PC-3 (cell line): Measurements from ENCODE around the gene KCNQ1. TPM values are rescaled to one million over a fixed set of nuclear protein-coding genes. Genes with fewer than 3 reads are reported as not detected.

Source experiments
- ATAC-seq: fragments of 200-7000 bp; cut with Tn5 transposase; 2 replicates; pipeline ENCODE4 v1.9.1; 2020; ENCODE audit warnings: mild to moderate bottlenecking, moderate library complexity
- BruUV-seq: library from RNA; stranded (reverse); fragments of 400-500 nt; replicated peaks from 2 replicates; lab custom pipeline; 2021; lab: Mats Ljungman, UMichigan
- CTCF ChIA-PET: fragments of 300-600 bp; sonication (Branson Sonifier 250); formaldehyde crosslinking; loops from one replicate; lab custom pipeline; 2022; ENCODE audit warnings: antibody characterized with exemption; lab: Charles Lee
- POLR2A ChIA-PET: fragments of 300-600 bp; sonication (Branson Sonifier 250); formaldehyde crosslinking; loops from one replicate; lab custom pipeline; 2022; ENCODE audit warnings: antibody characterized with exemption; ENCODE audit not compliant: unreplicated experiment; lab: Charles Lee
- DNase-seq: peaks from one replicate; pipeline ENCODE4 v3.0.0-alpha.2; 2015
- H2AFZ ChIP-seq: fragments of 300-600 bp; sonication (generic); 2 replicates; pipeline ENCODE4 v1.6.0; 2016; ENCODE audit warnings: antibody characterized with exemption, low read length
- H3F3A ChIP-seq: fragments of 300-600 bp; sonication (generic); one replicate; pipeline ENCODE4 v1.6.0; 2017; ENCODE audit warnings: antibody characterized with exemption, low read length, control low read depth, mild to moderate bottlenecking; ENCODE audit not compliant: unreplicated experiment
- H3K27ac ChIP-seq: fragments of 300-600 bp; sonication (generic); 2 replicates; pipeline ENCODE4 v1.5.1; 2016; ENCODE audit warnings: mild to moderate bottlenecking, low read length
- H3K27me3 ChIP-seq: fragments of 300-600 bp; sonication (generic); 2 replicates; pipeline ENCODE4 v1.6.1; 2016; ENCODE audit warnings: low read length, mixed read lengths
- H3K36me3 ChIP-seq: fragments of 300-600 bp; sonication (generic); 2 replicates; pipeline ENCODE4 v1.6.1; 2016; ENCODE audit warnings: low read depth, mixed run types, low read length, mixed read lengths
- H3K4me1 ChIP-seq: fragments of 300-600 bp; sonication (generic); 2 replicates; pipeline ENCODE4 v1.5.1; 2016; ENCODE audit warnings: low read length; ENCODE audit not compliant: insufficient read depth
- H3K4me2 ChIP-seq: fragments of 300-600 bp; sonication (generic); 2 replicates; pipeline ENCODE4 v1.6.0; 2016; ENCODE audit warnings: low read length
- H3K4me3 ChIP-seq: fragments of 300-600 bp; sonication (generic); 2 replicates; pipeline ENCODE4 v1.5.1; 2016; ENCODE audit warnings: mild to moderate bottlenecking, low read length, mixed read lengths
- H3K79me2 ChIP-seq: fragments of 300-600 bp; sonication (generic); 2 replicates; pipeline ENCODE4 v1.6.1; 2017; ENCODE audit warnings: low read length, mixed read lengths
- H3K9ac ChIP-seq: fragments of 300-600 bp; sonication (generic); 2 replicates; pipeline ENCODE4 v1.6.0; 2016; ENCODE audit warnings: mild to moderate bottlenecking, low read length
- H3K9me2 ChIP-seq: fragments of 300-600 bp; sonication (generic); replicated peaks from 2 replicates; pipeline ENCODE4 v1.6.1; 2016; ENCODE audit warnings: mixed run types, low read length, mixed read lengths
- H3K9me3 ChIP-seq: fragments of 300-600 bp; sonication (generic); 2 replicates; pipeline ENCODE4 v1.6.1; 2016; ENCODE audit warnings: low read length, mixed read lengths
- H4K20me1 ChIP-seq: fragments of 300-600 bp; sonication (generic); 2 replicates; pipeline ENCODE4 v1.6.1; 2016; ENCODE audit warnings: low read length, mixed read lengths
- EZH2 ChIP-seq: fragments of 300-600 bp; sonication (generic); IDR thresholded peaks from one replicate; pipeline ENCODE4 v1.6.1; 2017; ENCODE audit warnings: antibody characterized with exemption, mild to moderate bottlenecking, low read length; ENCODE audit not compliant: unreplicated experiment
- EZH2phosphoT487 ChIP-seq: fragments of 300-600 bp; sonication (generic); IDR thresholded peaks from 2 replicates; pipeline ENCODE4 v1.6.1; 2018; ENCODE audit warnings: mild to moderate bottlenecking, antibody characterized with exemption, low read length, borderline replicate concordance
- intact Hi-C: fragments of 100-400 bp; cut with micrococcal nuclease; formaldehyde crosslinking; loops from 2 replicates; pipeline ENCODE4 v1.9.0; 2023
- total RNA-seq: library from RNA; depleted of rRNA; stranded (reverse); fragments of >200 nt; gene quantifications from 2 replicates; pipeline ENCODE4 v1.2.3, GENCODE V29; 2014
- TF ChIP-seq, protein P1 (sequence below): fragments of 300-600 bp; sonication (generic); conservative IDR thresholded peaks from 2 replicates; pipeline ENCODE4 v1.5.1; 2017; ENCODE audit warnings: antibody characterized with exemption, low read depth, mild to moderate bottlenecking, low read length

KCNQ1 gene
- total RNA-seq, 1 experiment from 2014 or later = 0.40 TPM

DNA sequence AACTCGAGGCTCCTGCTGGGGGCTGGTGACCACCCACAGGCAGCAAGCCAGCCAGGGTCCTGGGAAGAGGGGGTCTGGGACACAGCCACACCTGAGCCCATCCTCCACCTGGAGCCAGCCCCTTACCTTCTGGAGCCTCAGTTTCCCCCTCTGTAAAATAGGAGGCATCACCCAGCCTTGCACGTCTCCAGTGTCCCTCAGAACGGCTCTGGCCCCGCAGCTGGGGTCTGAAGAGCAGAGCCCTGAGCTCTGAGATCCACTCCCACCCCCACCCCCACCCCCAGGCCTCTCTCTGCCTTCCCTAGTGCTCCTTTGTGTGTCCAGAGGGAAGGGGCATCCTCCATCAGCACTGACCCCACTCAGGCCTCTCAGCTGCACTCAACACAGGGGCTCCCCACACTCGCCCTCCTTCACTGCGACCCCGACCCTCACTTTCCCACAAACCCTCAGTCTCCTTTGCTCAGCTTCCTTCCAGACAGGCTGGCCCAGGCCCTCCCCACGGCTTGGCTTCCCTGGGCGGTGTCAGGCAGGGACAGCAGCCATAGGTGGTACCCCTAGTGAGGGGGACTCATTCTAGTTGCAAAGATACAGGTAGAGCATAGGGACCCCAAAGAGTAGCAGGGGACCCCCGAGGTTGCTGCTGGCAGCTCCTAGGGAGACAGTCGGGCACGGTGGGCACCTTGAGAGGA is 288.3 kb downstream of the KCNQ1 start:
- POLR2A ChIA-PET = no interaction called here
- no peak for DNase-seq
- H3F3A ChIP-seq = no peaks in the 10 kb centered on the region
- CTCF ChIA-PET = no interaction called here
- ATAC-seq = no peak
- no peak overlapping the region for H3K4me3 ChIP-seq
- H3K9ac ChIP-seq = no peak overlapping the region
- H3K36me3 ChIP-seq = no peaks in the 10 kb centered on the region
- H3K9me2 ChIP-seq = no peaks in the 10 kb centered on the region
- H3K79me2 ChIP-seq = no peaks in the 10 kb centered on the region
- intact Hi-C loops = no loop called here
- no peaks in the 10 kb centered on the region for H3K27me3 ChIP-seq
- no peak overlapping the region for H3K4me2 ChIP-seq
- H3K27ac ChIP-seq = no peak overlapping the region
- no peak overlapping the region for H2AFZ ChIP-seq
- no TSS peak for BruUV-seq
- no peaks in the 10 kb centered on the region for H4K20me1 ChIP-seq
- no peaks in the 10 kb centered on the region for H3K9me3 ChIP-seq
- H3K4me1 ChIP-seq = peaks cover 21% of the 10 kb centered on the region
- TF ChIP-seq EZH2 (no peak), EZH2phosphoT487 (no peak)
- TF ChIP-seq, protein P1, sequence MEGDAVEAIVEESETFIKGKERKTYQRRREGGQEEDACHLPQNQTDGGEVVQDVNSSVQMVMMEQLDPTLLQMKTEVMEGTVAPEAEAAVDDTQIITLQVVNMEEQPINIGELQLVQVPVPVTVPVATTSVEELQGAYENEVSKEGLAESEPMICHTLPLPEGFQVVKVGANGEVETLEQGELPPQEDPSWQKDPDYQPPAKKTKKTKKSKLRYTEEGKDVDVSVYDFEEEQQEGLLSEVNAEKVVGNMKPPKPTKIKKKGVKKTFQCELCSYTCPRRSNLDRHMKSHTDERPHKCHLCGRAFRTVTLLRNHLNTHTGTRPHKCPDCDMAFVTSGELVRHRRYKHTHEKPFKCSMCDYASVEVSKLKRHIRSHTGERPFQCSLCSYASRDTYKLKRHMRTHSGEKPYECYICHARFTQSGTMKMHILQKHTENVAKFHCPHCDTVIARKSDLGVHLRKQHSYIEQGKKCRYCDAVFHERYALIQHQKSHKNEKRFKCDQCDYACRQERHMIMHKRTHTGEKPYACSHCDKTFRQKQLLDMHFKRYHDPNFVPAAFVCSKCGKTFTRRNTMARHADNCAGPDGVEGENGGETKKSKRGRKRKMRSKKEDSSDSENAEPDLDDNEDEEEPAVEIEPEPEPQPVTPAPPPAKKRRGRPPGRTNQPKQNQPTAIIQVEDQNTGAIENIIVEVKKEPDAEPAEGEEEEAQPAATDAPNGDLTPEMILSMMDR = no peak

DNA sequence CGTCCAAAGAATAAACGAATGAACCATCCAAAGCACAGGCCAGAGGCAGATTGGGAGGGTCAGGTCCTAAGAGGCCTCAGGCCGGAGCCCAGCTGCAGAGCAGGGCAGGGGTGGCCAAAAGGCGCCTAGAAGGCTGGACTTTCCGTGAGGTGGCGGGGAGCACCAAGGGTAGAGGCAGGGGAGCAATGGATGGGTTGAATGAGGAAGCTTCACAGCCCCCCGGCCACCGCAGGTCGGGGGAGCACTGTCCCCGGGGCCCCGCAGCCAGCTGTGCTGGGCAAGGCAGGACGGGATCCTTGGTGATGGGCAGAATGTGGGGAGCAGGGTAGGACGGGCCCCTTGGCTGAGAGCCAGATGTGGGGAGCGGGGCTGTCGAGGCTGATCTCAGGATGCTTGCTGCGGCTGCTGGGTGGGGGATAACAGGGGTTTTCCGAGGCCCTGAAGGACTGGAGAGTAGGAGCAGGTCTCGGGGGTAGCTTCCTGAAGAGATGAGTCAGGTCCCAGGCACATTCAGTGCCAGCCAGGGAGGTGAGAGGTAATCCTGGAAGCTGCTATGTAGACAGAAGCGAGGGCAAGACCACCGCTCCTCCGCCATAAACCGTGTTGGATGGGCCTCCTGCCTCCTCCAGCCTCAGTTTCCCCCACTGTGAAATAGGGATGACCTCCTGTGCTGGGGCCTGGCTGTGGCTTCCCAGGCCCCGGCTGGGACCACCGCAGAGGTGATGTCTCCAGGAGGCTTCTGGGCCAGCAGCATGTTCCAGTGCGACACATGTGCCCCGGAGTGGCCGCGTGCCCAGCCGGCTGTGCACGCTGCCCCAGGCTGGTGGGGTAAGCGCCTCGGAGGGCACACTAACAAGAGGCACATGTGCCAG is 289.6 kb downstream of the KCNQ1 start:
- Histone ChIP-seq H3K36me3 (no peaks in the 10 kb centered on the region), H3K27me3 (no peaks in the 10 kb centered on the region), H3K27ac (no peak overlapping the region), H2AFZ (no peak overlapping the region), H3K4me3 (no peak overlapping the region), H3K9me2 (no peaks in the 10 kb centered on the region), H3K9ac (no peak overlapping the region), H3K79me2 (no peaks in the 10 kb centered on the region), H3K4me1 (peaks cover 22% of the 10 kb centered on the region), H3K4me2 (no peak overlapping the region), H3F3A (no peaks in the 10 kb centered on the region), H3K9me3 (no peaks in the 10 kb centered on the region), H4K20me1 (no peaks in the 10 kb centered on the region)
- no peak for TF ChIP-seq EZH2phosphoT487
- BruUV-seq = no TSS peak
- intact Hi-C loops = no loop called here
- peak; percentile 39 for DNase-seq
- ATAC-seq = peak; percentile 48
- CTCF ChIA-PET = no interaction called here
- POLR2A ChIA-PET = no interaction called here

DNA sequence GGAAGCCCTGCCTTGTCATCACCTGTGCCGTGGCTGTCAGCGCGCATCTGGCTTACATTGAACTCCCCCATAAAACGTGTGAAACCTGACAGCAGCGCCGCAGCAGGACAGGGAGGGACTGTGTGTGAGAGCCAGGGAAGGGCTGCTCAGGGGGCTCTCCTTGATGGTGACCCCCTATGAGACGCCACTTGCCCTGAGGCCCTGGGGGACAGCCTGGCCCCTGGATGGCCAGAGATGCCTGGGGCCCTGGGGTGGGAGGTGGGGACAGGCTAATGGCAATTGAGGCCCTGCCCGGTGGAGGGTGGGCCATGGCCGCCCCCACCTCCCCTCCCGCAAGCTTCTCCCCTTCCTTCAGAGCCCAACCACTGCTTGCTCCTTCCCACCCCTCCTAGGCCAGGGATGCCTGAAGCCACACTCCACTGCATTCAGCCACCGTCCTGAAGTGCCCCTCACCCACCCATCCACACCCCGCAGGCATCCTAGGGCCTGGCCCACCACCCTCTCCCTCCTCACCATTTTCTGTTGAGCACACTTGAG is 290.3 kb downstream of the KCNQ1 start:
- intact Hi-C loops = no loop called here
- Histone ChIP-seq H3K9me3 (no peaks in the 10 kb centered on the region), H3K4me1 (peaks cover 22% of the 10 kb centered on the region), H3F3A (no peaks in the 10 kb centered on the region), H3K9me2 (no peaks in the 10 kb centered on the region), H2AFZ (no peak overlapping the region), H3K79me2 (no peaks in the 10 kb centered on the region), H3K27me3 (no peaks in the 10 kb centered on the region), H4K20me1 (no peaks in the 10 kb centered on the region), H3K4me3 (no peak overlapping the region), H3K36me3 (no peaks in the 10 kb centered on the region), H3K9ac (no peak overlapping the region), H3K27ac (no peak overlapping the region), H3K4me2 (no peak overlapping the region)
- no TSS peak for BruUV-seq
- ChIA-PET POLR2A (no interaction called here), CTCF (no interaction called here)
- ATAC-seq = no peak
- DNase-seq = no peak
- TF ChIP-seq, protein P1 = no peak
- TF ChIP-seq EZH2 (no peak), EZH2phosphoT487 (no peak)
